ENCODE results near the gene RPS27A. TPM values are rescaled to one million over a fixed set of nuclear protein-coding genes. Genes with fewer than 3 reads are reported as not detected.
A peak's percentile ranks its signal among the peaks of the same experiment; 100 is the strongest.

Gene RPS27A
- total RNA-seq, 2 donors from 2014 or later, result 665 to 1,633 TPM

- intact Hi-C loops (cut with DNase I), result loop anchor here (5.0 kb wide), 1 partner anchor 34 kb away; the partner anchor contains the start of gene MTIF2
- WGBS, result 4% methylated on average over 33 of the region's 33 CpGs
Observed at GRCh38 chr2:55232863-55233657, 572 bp downstream of the RPS27A start.

DNA sequence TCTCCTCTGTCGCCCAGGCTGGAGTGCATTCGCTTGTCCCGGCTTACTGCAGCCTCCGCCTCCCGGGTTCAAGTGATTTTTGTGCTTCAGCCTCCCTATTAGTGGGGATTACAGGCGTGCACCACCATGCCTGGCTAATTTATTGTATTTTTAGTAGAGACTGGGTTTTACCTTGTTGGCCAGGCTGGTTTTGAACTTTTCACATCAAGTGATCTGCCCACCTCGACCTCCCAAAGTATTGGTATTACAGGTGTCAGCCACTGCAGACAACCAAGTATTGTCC lies 1.1 kb downstream of the RPS27A start:
- intact Hi-C loops (cut with DNase I), result loop anchor here (5.0 kb wide), 1 partner anchor 34 kb away; the partner anchor contains the start of gene MTIF2
- Histone ChIP-seq H3K4me3 (peak overlapping the region; percentile 73 to 75), H3K9me3 (no peaks in the 10 kb centered on the region), H3K4me1 (replicated peaks) (peaks cover 12% of the 10 kb centered on the region), H3K27me3 (replicated peaks; ENCODE audit: insufficient read depth) (no peaks in the 10 kb centered on the region), H3K36me3 (peaks cover 6 to 9% of the 10 kb centered on the region in 2 donors), H3K27ac (peak overlapping the region in 1 of 2 donors; percentile 92)
- TF ChIP-seq POLR2AphosphoS5 (IDR thresholded peaks at IDR 0.05) (no peak), POLR2A (IDR thresholded peaks at IDR 0.05) (no peak)
- TF ChIP-seq, protein P1, sequence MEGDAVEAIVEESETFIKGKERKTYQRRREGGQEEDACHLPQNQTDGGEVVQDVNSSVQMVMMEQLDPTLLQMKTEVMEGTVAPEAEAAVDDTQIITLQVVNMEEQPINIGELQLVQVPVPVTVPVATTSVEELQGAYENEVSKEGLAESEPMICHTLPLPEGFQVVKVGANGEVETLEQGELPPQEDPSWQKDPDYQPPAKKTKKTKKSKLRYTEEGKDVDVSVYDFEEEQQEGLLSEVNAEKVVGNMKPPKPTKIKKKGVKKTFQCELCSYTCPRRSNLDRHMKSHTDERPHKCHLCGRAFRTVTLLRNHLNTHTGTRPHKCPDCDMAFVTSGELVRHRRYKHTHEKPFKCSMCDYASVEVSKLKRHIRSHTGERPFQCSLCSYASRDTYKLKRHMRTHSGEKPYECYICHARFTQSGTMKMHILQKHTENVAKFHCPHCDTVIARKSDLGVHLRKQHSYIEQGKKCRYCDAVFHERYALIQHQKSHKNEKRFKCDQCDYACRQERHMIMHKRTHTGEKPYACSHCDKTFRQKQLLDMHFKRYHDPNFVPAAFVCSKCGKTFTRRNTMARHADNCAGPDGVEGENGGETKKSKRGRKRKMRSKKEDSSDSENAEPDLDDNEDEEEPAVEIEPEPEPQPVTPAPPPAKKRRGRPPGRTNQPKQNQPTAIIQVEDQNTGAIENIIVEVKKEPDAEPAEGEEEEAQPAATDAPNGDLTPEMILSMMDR (IDR thresholded peaks at IDR 0.05), result no peak
- 65% methylated on average over 7 of the region's 7 CpGs for WGBS
- DNase-seq (ENCODE audit: low spot score), result no peak

More at GRCh38 chr2:55232863-55233657, 572 bp downstream of the RPS27A start:
- DNase-seq (ENCODE audit: low spot score), result no peak
- H3K4me3 ChIP-seq, result peak overlapping the region; percentile 73 to 75
- peaks cover 12% of the 10 kb centered on the region for H3K4me1 ChIP-seq (replicated peaks)
- H3K36me3 ChIP-seq, result peaks cover 6 to 9% of the 10 kb centered on the region in 2 donors
- H3K27ac ChIP-seq, result peak overlapping the region; percentile 92 to 94
- H3K27me3 ChIP-seq (replicated peaks; ENCODE audit: insufficient read depth), result no peaks in the 10 kb centered on the region
- no peaks in the 10 kb centered on the region for H3K9me3 ChIP-seq
- TF ChIP-seq POLR2A (IDR thresholded peaks at IDR 0.05), result no peak
- no peak for TF ChIP-seq POLR2AphosphoS5 (IDR thresholded peaks at IDR 0.05)
- TF ChIP-seq, protein P1 (IDR thresholded peaks at IDR 0.05), result no peak

DNA sequence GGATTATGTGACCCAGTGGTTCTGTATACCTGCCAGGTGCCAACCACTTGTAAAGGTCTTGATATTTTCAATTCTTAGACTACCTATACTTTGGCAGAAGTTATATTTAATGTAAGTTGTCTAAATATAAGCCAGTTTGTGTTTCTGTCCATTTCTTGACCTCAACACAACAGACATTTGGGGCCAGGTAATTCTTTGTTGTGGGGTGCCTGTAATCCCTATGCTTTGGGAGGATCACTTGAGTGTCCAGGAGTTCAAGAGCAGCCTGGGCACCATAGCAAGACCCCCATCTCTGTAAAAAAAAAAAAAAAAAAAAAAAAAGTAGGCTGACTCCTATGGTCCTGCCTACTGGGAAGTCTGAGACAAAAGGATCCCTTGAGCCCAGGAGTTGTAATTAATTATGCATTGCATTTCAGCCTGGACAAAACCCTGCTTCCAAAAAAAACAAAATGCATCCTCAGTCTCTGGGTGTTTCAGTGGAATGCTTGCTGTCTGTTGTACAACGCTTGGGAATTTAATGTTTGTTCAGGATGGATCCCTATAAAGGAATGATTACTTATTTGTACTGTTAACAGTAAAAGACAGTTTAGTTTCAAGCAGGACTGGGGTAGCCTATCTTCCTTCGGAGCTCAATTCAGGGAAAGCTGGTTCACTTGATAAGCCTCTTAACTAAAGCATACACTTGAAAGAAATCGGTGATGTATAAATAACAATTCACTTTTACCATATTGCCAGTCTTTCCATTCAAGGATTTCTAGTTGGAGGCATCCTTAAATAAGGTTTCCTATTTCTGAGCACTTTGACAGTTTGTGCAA lies 3.4 kb downstream of the RPS27A start:
- Histone ChIP-seq H3K36me3 (peaks cover 6 to 9% of the 10 kb centered on the region in 2 donors), H3K4me1 (replicated peaks) (peaks cover 12% of the 10 kb centered on the region), H3K27ac (no peak overlapping the region), H3K27me3 (replicated peaks; ENCODE audit: insufficient read depth) (no peaks in the 10 kb centered on the region), H3K4me3 (no peak overlapping the region), H3K9me3 (no peaks in the 10 kb centered on the region)
- intact Hi-C loops (cut with DNase I), result no loop called here
- no peak for DNase-seq (ENCODE audit: low spot score)
- WGBS, result 59% methylated on average over 3 of the region's 3 CpGs
- TF ChIP-seq POLR2A (IDR thresholded peaks at IDR 0.05), result no peak
- TF ChIP-seq, protein P1 (IDR thresholded peaks at IDR 0.05), result no peak
- TF ChIP-seq POLR2AphosphoS5 (IDR thresholded peaks at IDR 0.05), result no peak

- WGBS, result 83% methylated on average over 2 of the region's 2 CpGs
- Histone ChIP-seq H3K27ac (no peak overlapping the region), H3K4me3 (no peak overlapping the region), H3K9me3 (no peaks in the 10 kb centered on the region), H3K27me3 (replicated peaks; ENCODE audit: insufficient read depth) (no peaks in the 10 kb centered on the region), H3K4me1 (replicated peaks) (peaks cover 12% of the 10 kb centered on the region), H3K36me3 (peaks cover 6 to 9% of the 10 kb centered on the region in 2 donors)
- TF ChIP-seq, protein P1 (IDR thresholded peaks at IDR 0.05), result no peak
- TF ChIP-seq POLR2AphosphoS5 (IDR thresholded peaks at IDR 0.05) (no peak), POLR2A (IDR thresholded peaks at IDR 0.05) (no peak)
- intact Hi-C loops (cut with DNase I), result no loop called here
- no peak for DNase-seq (ENCODE audit: low spot score)
Observed at GRCh38 chr2:55236992-55237543, 4.6 kb downstream of the RPS27A start.

Measured in prostate gland (tissue), 2 donors.